HepG2 (cell line): ENCODE results near the gene SLC4A9. TPM values are rescaled to one million over a fixed set of nuclear protein-coding genes. Genes with fewer than 3 reads are reported as not detected.
A peak's percentile ranks its signal among the peaks of the same experiment; 100 is the strongest.

ENCODE experiments used
- ERF ChIP-seq: IDR thresholded peaks from 2 replicates; pipeline ENCODE4 v1.6.1; 2018; ENCODE audit warnings: missing biosample characterization, missing genetic modification reagents
- HOXA5 ChIP-seq: sonication (generic); formaldehyde crosslinking; IDR thresholded peaks from 2 replicates; pipeline ENCODE4 v1.4.0; 2020; ENCODE audit warnings: missing genetic modification reagents
- HOXD1 ChIP-seq: sonication (generic); formaldehyde crosslinking; IDR thresholded peaks from 2 replicates; pipeline ENCODE4 v1.5.0; 2020; ENCODE audit warnings: missing genetic modification reagents
- KAT7 ChIP-seq: IDR thresholded peaks from 2 replicates; pipeline ENCODE4 v1.6.1; 2018; ENCODE audit warnings: borderline replicate concordance, missing compliant biosample characterization
- MAFG ChIP-seq: sonication (generic); formaldehyde crosslinking; IDR thresholded peaks from 2 replicates; pipeline ENCODE4 v1.5.1; 2020; ENCODE audit warnings: mild to moderate bottlenecking, missing genetic modification reagents
- ONECUT2 ChIP-seq: sonication (generic); formaldehyde crosslinking; IDR thresholded peaks from 2 replicates; pipeline ENCODE4 v1.4.0; 2020; ENCODE audit warnings: missing genetic modification reagents
- SOX13 ChIP-seq, 3 experiments: fragments of 450-650 bp in 1 of 3; sonication (generic) in 1 of 3; formaldehyde crosslinking in 1 of 3; IDR thresholded peaks in 2 of 3; conservative IDR thresholded peaks in 1 of 3; 2 replicates each; pipeline versions ENCODE4 v1.5.0 to v1.6.1; 2016 to 2020; ENCODE audit warnings: antibody characterized with exemption in 1 of 3, mild to moderate bottlenecking in 1 of 3, missing compliant biosample characterization in 1 of 3, missing genetic modification reagents in 1 of 3, moderate library complexity in 1 of 3
- THYN1 ChIP-seq: sonication (generic); formaldehyde crosslinking; IDR thresholded peaks from 2 replicates; pipeline ENCODE4 v1.8.1; 2023; ENCODE audit warnings: low read depth, mild to moderate bottlenecking, moderate library complexity, missing genetic modification reagents, borderline replicate concordance
- ZFP41 ChIP-seq: sonication (generic); formaldehyde crosslinking; IDR thresholded peaks from 2 replicates; pipeline ENCODE4 v1.4.0; 2020; ENCODE audit warnings: mild to moderate bottlenecking, missing genetic modification reagents, borderline replicate concordance
- ZNF343 ChIP-seq: sonication (generic); formaldehyde crosslinking; IDR thresholded peaks from 2 replicates; pipeline ENCODE4 v1.4.0; 2020; ENCODE audit warnings: mild to moderate bottlenecking, missing genetic modification reagents
- ZNF567 ChIP-seq: sonication (generic); formaldehyde crosslinking; IDR thresholded peaks from 2 replicates; pipeline ENCODE4 v1.8.1; 2023; ENCODE audit warnings: mild to moderate bottlenecking, missing genetic modification reagents, borderline replicate concordance
- polyA plus RNA-seq, 8 experiments: library from polyadenylated mRNA; depleted of rRNA in 3 of 8; stranded (reverse) in 7 of 8; unstranded in 1 of 8; fragments of >200 nt; fragmentation: Illumina TruSeq in 4 of 8; extraction: Trizol in 4 of 8; gene quantifications; 2 replicates each; pipeline versions ENCODE4 v1.2.1 to v1.2.3, GENCODE V29; 2011 to 2016; ENCODE audit warnings: low read depth in 4 of 8, missing spikeins in 1 of 8, mixed read lengths in 1 of 8; ENCODE audit not compliant: insufficient read depth in 1 of 8
- total RNA-seq, 5 experiments: library from RNA; depleted of rRNA; stranded (reverse); fragments of >200 nt; fragmentation: Illumina TruSeq; extraction: Trizol; gene quantifications; 2 replicates each; pipeline ENCODE4 v1.2.3, GENCODE V29; 2016; ENCODE audit warnings: low read depth in 1 of 5
- TF ChIP-seq, protein P1 (sequence below): sonication (generic); formaldehyde crosslinking; IDR thresholded peaks from 2 replicates; pipeline ENCODE4 v1.5.0; 2020; ENCODE audit warnings: mild to moderate bottlenecking, missing genetic modification reagents, borderline replicate concordance
- TF ChIP-seq, protein P2 (sequence below): IDR thresholded peaks from 2 replicates; pipeline ENCODE4 v1.6.1; 2016; ENCODE audit warnings: mild to moderate bottlenecking
- TF ChIP-seq, protein P3 (sequence below): sonication (generic); formaldehyde crosslinking; IDR thresholded peaks from 2 replicates; pipeline ENCODE4 v1.4.0; 2020; ENCODE audit warnings: mild to moderate bottlenecking, missing genetic modification reagents
- TF ChIP-seq, protein P4 (sequence below): sonication (generic); formaldehyde crosslinking; IDR thresholded peaks from 2 replicates; pipeline ENCODE4 v1.4.0; 2020; ENCODE audit warnings: missing genetic modification reagents
- TF ChIP-seq, protein P5 (sequence below): sonication (generic); formaldehyde crosslinking; IDR thresholded peaks from 2 replicates; pipeline ENCODE4 v1.4.0; 2020; ENCODE audit warnings: mild to moderate bottlenecking, missing genetic modification reagents
- TF ChIP-seq, protein P6 (sequence below): sonication (generic); formaldehyde crosslinking; IDR thresholded peaks from 2 replicates; pipeline ENCODE4 v1.5.0; 2020; ENCODE audit warnings: mild to moderate bottlenecking, missing genetic modification reagents, moderate library complexity

The SLC4A9 gene
- total and polyA plus RNA-seq, 2 of the 13 experiments (the other 11 are each of a cell fraction or from before 2014, with no cell fraction given) = not detected

DNA sequence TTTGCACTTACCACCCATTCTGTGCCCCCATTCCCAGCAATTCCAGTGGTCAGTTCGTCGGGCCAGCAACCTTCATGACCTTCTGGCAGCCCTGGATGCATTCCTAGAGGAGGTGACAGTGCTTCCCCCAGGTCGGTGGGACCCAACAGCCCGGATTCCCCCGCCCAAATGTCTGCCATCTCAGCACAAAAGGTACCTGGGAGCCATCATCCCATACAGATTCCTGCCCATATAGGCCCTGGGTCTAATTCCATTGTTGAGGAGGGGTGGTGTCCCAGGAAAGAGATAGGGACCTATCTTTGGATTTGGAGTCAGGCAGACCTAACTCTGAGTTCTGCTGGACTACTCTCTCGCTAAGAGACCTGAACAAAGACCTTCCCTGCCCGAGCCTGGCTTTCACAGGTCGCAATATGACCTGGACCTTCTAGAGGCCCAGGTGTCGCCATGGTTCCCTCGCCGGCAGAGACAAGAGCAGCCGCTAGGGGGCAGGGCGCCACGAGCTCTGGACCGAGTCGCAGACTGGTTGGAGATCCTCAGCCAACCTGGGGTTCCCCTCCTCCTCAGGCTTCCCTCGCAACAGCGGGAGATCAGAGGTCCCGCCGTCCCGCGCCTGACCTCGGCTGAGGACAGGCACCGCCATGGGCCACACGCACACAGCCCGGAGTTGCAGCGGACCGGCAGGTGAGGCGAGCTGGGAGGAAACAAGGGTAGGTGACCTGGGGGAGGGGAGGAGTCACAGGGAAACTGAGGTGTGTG lies 3.1 kb downstream of the SLC4A9 start (continued):
- TF ChIP-seq, protein P1, sequence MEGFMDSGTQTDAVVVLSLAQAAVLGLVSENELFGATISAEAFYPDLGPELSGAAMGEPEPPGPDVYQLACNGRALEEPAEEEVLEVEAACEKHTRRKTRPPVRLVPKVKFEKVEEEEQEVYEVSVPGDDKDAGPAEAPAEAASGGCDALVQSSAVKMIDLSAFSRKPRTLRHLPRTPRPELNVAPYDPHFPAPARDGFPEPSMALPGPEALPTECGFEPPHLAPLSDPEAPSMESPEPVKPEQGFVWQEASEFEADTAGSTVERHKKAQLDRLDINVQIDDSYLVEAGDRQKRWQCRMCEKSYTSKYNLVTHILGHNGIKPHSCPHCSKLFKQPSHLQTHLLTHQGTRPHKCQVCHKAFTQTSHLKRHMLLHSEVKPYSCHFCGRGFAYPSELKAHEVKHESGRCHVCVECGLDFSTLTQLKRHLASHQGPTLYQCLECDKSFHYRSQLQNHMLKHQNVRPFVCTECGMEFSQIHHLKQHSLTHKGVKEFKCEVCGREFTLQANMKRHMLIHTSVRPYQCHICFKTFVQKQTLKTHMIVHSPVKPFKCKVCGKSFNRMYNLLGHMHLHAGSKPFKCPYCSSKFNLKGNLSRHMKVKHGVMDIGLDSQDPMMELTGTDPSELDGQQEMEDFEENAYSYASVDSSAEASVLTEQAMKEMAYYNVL (CRISPR knock-in tag) = peak; percentile 54; the same call in 1 of the 2 replicates
- TF ChIP-seq ERF (peak; percentile 60; the same call in 1 of the 2 replicates), ZNF567 (CRISPR knock-in tag) (0 out of 2 replicates have a peak, but pooled peaks have one; percentile 29), ONECUT2 (CRISPR knock-in tag) (no peak), HOXD1 (CRISPR knock-in tag) (no peak), KAT7 (CRISPR knock-in tag) (no peak), HOXA5 (CRISPR knock-in tag) (0 out of 2 replicates have a peak, but pooled peaks have one; percentile 36), MAFG (no peak), ZNF343 (CRISPR knock-in tag) (peak; percentile 86), SOX13 (IDR thresholded peaks at IDR 0.05) (no peak), SOX13 (CRISPR knock-in tag; conservative IDR thresholded peaks at IDR 0.05 in 1 of 2, IDR thresholded peaks at IDR 0.05 in 1 of 2) (no peak), ZFP41 (CRISPR knock-in tag) (no peak), THYN1 (CRISPR knock-in tag) (no peak)
- TF ChIP-seq, protein P2, sequence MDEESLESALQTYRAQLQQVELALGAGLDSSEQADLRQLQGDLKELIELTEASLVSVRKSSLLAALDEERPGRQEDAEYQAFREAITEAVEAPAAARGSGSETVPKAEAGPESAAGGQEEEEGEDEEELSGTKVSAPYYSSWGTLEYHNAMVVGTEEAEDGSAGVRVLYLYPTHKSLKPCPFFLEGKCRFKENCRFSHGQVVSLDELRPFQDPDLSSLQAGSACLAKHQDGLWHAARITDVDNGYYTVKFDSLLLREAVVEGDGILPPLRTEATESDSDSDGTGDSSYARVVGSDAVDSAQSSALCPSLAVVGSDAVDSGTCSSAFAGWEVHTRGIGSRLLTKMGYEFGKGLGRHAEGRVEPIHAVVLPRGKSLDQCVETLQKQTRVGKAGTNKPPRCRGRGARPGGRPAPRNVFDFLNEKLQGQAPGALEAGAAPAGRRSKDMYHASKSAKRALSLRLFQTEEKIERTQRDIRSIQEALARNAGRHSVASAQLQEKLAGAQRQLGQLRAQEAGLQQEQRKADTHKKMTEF (CRISPR knock-in tag) = peak; percentile 65
- TF ChIP-seq, protein P3, sequence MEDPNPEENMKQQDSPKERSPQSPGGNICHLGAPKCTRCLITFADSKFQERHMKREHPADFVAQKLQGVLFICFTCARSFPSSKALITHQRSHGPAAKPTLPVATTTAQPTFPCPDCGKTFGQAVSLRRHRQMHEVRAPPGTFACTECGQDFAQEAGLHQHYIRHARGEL (CRISPR knock-in tag) = 0 out of 2 replicates have a peak, but pooled peaks have one; percentile 45
- TF ChIP-seq, protein P4, sequence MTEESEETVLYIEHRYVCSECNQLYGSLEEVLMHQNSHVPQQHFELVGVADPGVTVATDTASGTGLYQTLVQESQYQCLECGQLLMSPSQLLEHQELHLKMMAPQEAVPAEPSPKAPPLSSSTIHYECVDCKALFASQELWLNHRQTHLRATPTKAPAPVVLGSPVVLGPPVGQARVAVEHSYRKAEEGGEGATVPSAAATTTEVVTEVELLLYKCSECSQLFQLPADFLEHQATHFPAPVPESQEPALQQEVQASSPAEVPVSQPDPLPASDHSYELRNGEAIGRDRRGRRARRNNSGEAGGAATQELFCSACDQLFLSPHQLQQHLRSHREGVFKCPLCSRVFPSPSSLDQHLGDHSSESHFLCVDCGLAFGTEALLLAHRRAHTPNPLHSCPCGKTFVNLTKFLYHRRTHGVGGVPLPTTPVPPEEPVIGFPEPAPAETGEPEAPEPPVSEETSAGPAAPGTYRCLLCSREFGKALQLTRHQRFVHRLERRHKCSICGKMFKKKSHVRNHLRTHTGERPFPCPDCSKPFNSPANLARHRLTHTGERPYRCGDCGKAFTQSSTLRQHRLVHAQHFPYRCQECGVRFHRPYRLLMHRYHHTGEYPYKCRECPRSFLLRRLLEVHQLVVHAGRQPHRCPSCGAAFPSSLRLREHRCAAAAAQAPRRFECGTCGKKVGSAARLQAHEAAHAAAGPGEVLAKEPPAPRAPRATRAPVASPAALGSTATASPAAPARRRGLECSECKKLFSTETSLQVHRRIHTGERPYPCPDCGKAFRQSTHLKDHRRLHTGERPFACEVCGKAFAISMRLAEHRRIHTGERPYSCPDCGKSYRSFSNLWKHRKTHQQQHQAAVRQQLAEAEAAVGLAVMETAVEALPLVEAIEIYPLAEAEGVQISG = peak; percentile 71
- TF ChIP-seq, protein P5, sequence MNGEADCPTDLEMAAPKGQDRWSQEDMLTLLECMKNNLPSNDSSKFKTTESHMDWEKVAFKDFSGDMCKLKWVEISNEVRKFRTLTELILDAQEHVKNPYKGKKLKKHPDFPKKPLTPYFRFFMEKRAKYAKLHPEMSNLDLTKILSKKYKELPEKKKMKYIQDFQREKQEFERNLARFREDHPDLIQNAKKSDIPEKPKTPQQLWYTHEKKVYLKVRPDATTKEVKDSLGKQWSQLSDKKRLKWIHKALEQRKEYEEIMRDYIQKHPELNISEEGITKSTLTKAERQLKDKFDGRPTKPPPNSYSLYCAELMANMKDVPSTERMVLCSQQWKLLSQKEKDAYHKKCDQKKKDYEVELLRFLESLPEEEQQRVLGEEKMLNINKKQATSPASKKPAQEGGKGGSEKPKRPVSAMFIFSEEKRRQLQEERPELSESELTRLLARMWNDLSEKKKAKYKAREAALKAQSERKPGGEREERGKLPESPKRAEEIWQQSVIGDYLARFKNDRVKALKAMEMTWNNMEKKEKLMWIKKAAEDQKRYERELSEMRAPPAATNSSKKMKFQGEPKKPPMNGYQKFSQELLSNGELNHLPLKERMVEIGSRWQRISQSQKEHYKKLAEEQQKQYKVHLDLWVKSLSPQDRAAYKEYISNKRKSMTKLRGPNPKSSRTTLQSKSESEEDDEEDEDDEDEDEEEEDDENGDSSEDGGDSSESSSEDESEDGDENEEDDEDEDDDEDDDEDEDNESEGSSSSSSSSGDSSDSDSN = peak; percentile 87
- TF ChIP-seq, protein P6, sequence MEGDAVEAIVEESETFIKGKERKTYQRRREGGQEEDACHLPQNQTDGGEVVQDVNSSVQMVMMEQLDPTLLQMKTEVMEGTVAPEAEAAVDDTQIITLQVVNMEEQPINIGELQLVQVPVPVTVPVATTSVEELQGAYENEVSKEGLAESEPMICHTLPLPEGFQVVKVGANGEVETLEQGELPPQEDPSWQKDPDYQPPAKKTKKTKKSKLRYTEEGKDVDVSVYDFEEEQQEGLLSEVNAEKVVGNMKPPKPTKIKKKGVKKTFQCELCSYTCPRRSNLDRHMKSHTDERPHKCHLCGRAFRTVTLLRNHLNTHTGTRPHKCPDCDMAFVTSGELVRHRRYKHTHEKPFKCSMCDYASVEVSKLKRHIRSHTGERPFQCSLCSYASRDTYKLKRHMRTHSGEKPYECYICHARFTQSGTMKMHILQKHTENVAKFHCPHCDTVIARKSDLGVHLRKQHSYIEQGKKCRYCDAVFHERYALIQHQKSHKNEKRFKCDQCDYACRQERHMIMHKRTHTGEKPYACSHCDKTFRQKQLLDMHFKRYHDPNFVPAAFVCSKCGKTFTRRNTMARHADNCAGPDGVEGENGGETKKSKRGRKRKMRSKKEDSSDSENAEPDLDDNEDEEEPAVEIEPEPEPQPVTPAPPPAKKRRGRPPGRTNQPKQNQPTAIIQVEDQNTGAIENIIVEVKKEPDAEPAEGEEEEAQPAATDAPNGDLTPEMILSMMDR (CRISPR knock-in tag) = peak; percentile 98
